Thoracic aorta (tissue), 2 donors: ENCODE results near the gene SUN1. TPM values are rescaled to one million over a fixed set of nuclear protein-coding genes. Genes with fewer than 3 reads are reported as not detected.
A peak's percentile ranks its signal among the peaks of the same experiment; 100 is the strongest.

Source experiments
- ATAC-seq: fragments of 150-250 bp; one replicate; pipeline ENCODE4 v1.8.0; 2017; ENCODE audit warnings: low read depth; ENCODE audit not compliant: insufficient number of reproducible peaks, low FRiP score
- DNase-seq: peaks from one replicate; pipeline ENCODE4 v3.0.0-alpha.2; 2020; ENCODE audit warnings: low spot score
- H3K27ac ChIP-seq, 2 donors: fragments of 200-600 bp; sonication (generic); 1 replicate in 1 of 2; 2 replicates in 1 of 2; pipeline ENCODE4 v1.5.1; 2016; ENCODE audit warnings: mild to moderate bottlenecking in 2 of 2, moderate library complexity in 2 of 2
- H3K27me3 ChIP-seq: fragments of 200-600 bp; sonication (generic); replicated peaks from 2 replicates; pipeline ENCODE4 v1.6.0; 2016; ENCODE audit warnings: mild to moderate bottlenecking; ENCODE audit not compliant: insufficient read depth
- H3K36me3 ChIP-seq: fragments of 200-600 bp; sonication (generic); one replicate; pipeline ENCODE4 v1.5.1; 2016
- H3K4me1 ChIP-seq, 2 donors: fragments of 200-600 bp; sonication (generic); 1 replicate in 1 of 2; 2 replicates in 1 of 2; pipeline versions ENCODE4 v1.5.1 to v1.6.0; 2016; ENCODE audit warnings: low read depth in 2 of 2, mild to moderate bottlenecking in 1 of 2; ENCODE audit not compliant: control insufficient read depth in 1 of 2
- H3K4me3 ChIP-seq: fragments of 200-600 bp; sonication (generic); 2 replicates; pipeline ENCODE4 v1.5.1; 2016; ENCODE audit warnings: mild to moderate bottlenecking
- H3K9me3 ChIP-seq: fragments of 200-600 bp; sonication (generic); 2 replicates; pipeline ENCODE4 v1.5.1; 2016
- total RNA-seq, 2 donors: library from RNA; depleted of rRNA; stranded (reverse); fragments of >200 nt; gene quantifications; one replicate each; pipeline versions ENCODE4 v1.1.0 to v1.2.3, GENCODE V29; 2016
- TF ChIP-seq, protein P1 (sequence below): fragments of 200-600 bp; sonication (generic); IDR thresholded peaks from one replicate; pipeline ENCODE4 v1.5.1; 2019; ENCODE audit warnings: antibody characterized with exemption

SUN1 gene, protein sequence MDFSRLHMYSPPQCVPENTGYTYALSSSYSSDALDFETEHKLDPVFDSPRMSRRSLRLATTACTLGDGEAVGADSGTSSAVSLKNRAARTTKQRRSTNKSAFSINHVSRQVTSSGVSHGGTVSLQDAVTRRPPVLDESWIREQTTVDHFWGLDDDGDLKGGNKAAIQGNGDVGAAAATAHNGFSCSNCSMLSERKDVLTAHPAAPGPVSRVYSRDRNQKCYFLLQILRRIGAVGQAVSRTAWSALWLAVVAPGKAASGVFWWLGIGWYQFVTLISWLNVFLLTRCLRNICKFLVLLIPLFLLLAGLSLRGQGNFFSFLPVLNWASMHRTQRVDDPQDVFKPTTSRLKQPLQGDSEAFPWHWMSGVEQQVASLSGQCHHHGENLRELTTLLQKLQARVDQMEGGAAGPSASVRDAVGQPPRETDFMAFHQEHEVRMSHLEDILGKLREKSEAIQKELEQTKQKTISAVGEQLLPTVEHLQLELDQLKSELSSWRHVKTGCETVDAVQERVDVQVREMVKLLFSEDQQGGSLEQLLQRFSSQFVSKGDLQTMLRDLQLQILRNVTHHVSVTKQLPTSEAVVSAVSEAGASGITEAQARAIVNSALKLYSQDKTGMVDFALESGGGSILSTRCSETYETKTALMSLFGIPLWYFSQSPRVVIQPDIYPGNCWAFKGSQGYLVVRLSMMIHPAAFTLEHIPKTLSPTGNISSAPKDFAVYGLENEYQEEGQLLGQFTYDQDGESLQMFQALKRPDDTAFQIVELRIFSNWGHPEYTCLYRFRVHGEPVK
- 100 to 1,000 TPM; 205 to 319 TPM for total RNA-seq

DNA sequence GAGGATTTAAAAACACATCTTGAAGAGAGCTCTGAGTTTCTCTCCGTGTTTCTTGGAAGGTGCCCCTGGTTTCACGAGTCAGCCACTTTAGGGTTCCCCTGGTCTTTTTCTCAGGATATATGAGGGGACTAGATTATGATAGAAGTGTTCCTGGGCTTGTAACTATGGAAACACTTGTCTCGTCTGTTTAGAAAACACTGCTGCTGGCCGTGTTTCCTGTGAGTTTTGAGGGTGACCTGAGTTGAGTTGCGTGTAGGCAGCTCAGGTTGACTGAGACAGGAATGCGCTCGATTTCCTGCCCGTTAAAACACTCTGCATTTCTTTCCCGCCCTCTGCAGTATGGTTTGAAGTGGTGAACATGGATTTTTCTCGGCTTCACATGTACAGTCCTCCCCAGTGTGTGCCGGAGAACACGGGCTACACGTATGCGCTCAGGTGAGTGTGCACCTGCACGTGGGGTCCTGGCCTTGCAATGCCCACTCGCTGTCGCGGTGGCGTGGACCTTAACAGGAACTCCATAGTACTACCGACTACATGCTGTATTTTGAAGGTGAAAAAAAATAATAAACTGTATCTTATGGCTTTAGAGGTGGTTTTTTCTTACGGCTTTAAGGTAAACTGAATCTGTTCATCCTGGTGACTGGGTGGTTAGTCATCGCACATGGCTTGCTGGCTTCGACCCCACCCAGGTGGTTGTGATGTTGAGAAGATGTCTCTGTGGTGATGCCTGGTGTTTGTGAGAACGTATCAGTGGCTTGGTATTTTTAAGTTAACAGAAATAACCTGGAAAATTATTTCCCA lies at the start of gene SUN1:
SUN1 (plus strand) TSS at position 310 of the 801 bp plus-strand sequence; CDS start at position 359, 49 bp downstream.
- H3K27me3 ChIP-seq, result no peaks in the 10 kb centered on the region
- DNase-seq, result no peak
- no peaks in the 10 kb centered on the region for H3K9me3 ChIP-seq
- H3K27ac ChIP-seq, result peak within 1 kb of the TSS; percentile 82 to 95
- H3K36me3 ChIP-seq, result no peaks in the 10 kb centered on the region
- peak within 1 kb of the TSS; percentile 62 for H3K4me3 ChIP-seq
- TF ChIP-seq, protein P1, sequence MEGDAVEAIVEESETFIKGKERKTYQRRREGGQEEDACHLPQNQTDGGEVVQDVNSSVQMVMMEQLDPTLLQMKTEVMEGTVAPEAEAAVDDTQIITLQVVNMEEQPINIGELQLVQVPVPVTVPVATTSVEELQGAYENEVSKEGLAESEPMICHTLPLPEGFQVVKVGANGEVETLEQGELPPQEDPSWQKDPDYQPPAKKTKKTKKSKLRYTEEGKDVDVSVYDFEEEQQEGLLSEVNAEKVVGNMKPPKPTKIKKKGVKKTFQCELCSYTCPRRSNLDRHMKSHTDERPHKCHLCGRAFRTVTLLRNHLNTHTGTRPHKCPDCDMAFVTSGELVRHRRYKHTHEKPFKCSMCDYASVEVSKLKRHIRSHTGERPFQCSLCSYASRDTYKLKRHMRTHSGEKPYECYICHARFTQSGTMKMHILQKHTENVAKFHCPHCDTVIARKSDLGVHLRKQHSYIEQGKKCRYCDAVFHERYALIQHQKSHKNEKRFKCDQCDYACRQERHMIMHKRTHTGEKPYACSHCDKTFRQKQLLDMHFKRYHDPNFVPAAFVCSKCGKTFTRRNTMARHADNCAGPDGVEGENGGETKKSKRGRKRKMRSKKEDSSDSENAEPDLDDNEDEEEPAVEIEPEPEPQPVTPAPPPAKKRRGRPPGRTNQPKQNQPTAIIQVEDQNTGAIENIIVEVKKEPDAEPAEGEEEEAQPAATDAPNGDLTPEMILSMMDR, result no peak
- peaks cover 57 to 84% of the 10 kb centered on the region in 2 donors for H3K4me1 ChIP-seq
- ATAC-seq, result no peak

DNA sequence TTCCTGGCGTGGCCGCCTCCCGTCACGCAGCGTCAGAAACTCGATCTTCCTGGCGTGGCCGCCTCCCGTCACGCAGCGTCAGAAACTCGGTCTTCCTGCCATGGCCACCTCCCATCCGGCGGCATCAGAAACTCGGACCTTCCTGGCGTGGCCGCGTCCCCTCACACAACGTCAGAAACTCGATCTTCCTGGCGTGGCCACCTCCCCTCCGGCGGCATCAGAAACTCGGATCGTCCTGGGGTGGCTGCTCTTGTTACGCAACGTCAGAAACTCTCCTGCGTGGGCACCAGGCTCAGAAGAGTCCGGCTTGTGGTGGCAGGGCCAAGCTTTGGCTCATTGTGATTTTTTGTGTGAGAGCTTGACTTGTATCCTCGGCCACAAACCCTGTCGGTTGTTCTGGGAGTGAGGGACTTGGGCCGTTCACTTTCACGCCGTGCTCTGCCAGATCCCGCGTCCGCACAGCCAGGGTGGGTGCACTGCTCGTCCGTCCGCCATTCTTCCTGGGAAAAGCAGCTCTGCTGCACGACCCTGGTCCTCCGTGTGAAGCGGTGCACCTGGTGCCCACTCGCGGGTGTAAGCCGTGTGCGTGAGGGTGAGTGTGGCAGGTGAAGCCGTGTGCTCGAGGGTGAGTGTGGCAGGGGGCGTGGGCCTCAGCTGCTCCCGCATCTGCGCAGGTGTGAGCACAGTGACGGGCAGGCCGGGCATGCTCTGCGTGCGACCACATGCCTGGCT lies 49.4 kb upstream of the SUN1 start:
- no peaks in the 10 kb centered on the region for H3K9me3 ChIP-seq
- no peak overlapping the region for H3K4me3 ChIP-seq
- TF ChIP-seq, protein P1, result no peak
- no peak overlapping the region for H3K27ac ChIP-seq
- no peaks in the 10 kb centered on the region for H3K27me3 ChIP-seq
- DNase-seq (no peak), ATAC-seq (no peak)
- H3K4me1 ChIP-seq, result peaks cover 0 to 24% of the 10 kb centered on the region in 2 donors
- peaks cover 12% of the 10 kb centered on the region for H3K36me3 ChIP-seq

DNA sequence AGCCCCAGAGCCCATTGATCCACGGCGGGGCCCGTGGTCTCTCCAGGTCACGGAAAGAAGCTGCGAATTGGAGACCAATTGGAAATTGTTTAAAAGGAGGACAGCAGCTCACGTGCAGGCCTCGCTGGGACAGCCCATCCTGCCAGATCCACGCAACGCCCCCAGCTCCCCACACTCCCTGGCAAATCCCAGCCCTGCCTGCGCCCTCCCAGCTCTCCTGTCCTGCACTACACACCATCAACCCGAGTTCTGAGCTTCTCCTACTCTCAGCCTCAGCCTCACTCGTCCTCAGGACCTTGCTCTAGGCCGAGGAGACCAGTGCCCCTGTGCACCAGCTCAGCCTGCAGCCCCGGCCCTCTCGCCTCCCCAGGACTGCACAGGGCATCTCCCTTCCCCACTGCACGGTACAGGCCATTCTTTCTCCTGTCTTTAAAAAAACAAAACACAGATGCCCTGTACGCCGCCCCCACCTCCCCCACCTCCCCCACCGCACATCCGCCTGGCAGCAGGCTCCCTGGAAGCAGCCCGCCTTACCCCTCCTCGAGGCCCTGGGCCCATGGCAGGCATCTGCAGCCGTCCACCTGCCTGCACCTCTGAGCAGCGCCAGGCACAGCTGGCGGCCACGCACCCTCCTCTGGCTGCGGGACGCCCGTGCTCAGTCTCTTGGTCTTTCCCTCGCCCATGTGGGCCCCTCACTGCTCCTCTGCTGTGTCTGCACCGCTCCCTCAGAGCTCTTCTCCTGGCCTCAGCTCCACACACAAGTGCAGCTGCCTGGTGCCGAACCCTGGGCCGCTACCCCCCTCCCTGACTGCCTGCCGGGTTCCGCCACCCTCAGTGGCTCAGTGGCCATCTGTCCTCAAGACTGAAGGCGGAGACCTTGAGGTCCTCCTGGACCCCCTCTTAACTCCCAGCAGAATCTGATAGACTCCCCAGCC lies 48.5 kb upstream of the SUN1 start:
- Histone ChIP-seq H3K27me3 (no peaks in the 10 kb centered on the region), H3K27ac (no peak overlapping the region), H3K9me3 (no peaks in the 10 kb centered on the region), H3K4me1 (peaks cover 0 to 22% of the 10 kb centered on the region in 2 donors), H3K36me3 (peaks cover 12% of the 10 kb centered on the region), H3K4me3 (no peak overlapping the region)
- DNase-seq (no peak), ATAC-seq (no peak)
- TF ChIP-seq, protein P1, result no peak

DNA sequence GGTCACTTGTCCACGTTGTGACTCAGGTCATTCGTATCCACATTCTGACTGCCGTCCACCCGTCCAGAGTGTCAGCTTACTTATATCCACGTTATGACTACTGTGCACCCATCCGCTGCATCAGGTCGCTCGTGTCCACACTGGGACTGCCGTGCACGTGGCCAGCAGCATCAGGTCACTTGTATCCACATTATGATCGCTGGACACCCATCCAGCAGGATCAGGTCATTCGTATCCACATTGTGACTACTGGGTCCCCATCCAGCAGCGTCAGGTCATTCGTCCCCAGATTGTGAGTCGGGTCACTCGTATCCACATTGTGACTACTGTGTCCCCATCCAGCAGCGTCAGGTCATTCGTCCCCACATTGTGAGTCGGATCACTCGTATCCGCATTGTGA lies 47.3 kb upstream of the SUN1 start:
- Histone ChIP-seq H3K36me3 (peaks cover 12% of the 10 kb centered on the region), H3K4me3 (no peak overlapping the region), H3K27me3 (no peaks in the 10 kb centered on the region), H3K27ac (no peak overlapping the region), H3K4me1 (peaks cover 0 to 11% of the 10 kb centered on the region in 2 donors), H3K9me3 (no peaks in the 10 kb centered on the region)
- TF ChIP-seq, protein P1, result no peak
- ATAC-seq (no peak), DNase-seq (no peak)
